ENCODE data around the gene ADCY9.
"Not testable (repeated sequence)": the region's sequence is repeated elsewhere in the genome, so short reads cannot be mapped to it uniquely, and the experiment has no call there.

The ADCY9 gene

DNA sequence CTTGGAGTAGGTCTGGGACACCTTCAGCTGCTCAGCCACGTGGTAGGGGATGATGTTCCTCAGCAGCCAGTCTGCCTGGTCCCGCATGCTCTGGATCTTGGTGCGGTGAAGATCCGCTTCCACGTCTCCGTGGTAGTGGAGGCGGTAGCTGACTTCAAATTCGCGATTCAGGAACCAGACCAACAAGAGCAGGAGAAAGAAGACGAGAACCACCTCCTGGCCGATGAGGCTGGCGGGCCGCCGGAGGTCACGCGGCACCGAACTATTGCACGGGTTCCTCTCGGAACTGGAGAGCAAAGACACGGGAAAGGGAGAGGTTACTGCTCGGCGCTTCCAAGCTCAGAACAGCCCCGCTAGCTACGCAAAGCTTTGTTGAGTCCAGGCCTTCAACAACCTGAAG, 149.6 kb downstream of the ADCY9 start:
- no peak for DNase-seq

DNA sequence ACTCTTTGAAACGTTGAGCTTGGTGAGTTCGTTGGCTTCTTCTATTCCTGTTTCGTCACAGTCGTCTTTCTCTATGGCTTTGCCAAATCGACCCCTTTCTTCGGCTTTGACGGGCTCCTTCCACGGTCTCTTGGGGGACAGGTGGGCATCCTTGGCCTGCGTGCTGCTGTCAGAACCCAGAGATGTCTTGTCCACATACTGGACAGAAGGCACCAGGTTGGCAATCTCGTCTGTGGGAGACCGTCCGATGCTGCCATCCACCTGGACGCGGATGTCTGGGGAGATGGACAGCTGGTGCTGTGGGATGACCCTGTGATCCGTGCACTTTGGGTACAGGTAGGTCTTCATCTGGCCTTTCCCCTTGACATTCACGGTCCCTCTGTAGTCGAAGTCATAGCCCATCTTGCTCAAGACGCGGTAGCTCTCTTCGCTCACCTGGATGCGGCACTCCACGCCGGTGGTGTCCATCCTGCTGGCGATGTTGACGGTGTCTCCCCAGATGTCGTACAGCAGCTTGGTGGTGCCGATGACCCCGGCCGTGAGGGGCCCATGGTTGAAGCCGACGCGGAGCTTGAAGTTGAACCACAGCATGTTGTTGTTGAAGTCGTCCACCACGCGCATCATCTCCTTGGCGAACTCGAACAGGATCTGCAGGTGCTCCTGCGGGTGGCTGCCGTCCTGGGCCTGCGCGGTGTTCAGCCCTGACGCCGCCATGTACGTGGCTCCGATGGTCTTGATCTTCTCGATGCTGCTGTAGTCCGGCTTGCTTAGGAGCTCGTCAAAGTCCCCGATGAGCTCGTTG, 150.3 kb downstream of the ADCY9 start:
- DNase-seq = no peak

DNA sequence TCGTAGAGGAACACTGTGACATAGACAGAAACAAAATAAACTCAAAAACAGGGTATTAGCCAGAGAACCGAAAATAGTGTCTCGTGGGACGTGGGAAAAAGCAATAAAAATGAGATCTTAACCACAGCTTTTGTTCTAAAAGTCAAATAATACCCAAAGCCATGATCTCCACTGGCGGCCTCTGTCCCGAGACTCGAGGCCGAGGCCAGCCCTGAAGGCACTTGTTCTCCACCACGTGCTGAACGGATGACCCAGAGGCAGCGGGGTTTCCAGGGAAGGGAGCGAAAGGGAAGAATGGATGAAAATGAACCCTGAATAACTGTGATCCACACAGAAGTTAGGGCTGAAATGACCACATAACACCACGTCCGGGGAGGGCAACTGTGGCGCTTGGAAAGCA, 150.9 kb downstream of the ADCY9 start:
- peak; percentile 10 for DNase-seq

DNA sequence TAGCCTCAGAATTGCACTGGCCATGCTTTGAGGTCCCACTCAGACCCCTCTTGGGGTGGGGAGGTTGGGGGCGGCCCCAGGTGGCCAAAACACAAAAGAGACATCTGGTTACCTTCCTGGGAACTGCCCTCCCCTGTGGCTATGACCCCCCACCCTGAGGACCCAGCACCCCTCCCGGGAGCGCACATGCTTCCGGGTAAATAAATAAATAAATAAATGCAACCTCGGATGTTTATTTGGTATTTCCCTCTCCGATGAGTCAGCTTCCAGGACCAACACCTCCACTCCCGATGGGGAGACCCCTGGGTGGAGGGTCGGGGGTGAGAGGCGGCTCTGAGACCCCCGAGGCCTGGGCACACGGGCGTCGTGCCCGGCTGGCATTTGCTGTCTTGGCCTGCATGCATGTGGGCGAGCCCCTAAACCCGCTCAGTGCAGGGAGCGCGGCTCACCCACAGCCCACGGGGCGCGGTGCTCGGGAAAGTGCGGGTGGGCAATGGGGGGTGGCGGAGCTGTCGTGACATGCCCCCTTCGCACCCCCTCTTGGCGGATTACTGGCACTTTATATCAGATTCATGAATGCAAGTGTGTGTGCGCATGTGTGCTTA, 151.5 kb downstream of the ADCY9 start:
- no peak for DNase-seq

DNA sequence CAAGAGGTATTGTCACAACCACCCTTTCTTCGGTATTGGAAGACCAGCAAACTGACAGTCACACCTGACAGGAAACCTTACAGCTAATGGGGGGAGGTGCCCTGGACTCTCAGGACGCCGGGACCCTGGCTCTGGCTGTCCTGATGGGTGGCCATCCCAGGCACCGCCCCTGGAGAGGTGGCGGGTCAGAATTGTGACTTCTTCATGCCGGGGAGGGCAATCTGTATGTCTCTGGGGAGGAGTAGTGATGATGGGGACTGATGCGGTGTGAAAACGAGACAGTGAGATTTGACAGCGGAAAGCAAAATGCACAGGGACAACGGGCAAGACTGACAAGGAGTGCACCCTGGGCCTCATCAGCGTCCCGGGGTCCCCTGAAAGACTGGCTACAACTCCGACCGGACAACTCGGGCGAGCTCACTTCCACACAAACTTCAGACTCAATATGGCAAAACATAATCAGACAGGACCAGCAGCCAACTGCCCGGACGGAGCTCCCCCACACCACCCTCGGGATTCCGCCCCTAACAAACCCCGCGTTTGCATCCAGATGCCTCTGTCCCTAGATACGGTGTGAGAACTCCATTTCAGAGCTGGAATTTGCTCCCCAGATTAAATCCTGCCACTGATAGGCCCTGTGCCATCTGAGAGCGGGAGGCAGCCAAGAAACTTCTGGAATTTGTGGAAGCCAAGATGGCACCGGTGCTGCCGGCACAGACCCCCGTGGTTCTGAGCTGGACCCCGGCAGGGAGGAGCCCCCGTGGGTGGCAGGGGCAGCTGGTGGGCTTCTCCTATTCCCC, 152.2 kb downstream of the ADCY9 start:
- no peak for DNase-seq

DNA sequence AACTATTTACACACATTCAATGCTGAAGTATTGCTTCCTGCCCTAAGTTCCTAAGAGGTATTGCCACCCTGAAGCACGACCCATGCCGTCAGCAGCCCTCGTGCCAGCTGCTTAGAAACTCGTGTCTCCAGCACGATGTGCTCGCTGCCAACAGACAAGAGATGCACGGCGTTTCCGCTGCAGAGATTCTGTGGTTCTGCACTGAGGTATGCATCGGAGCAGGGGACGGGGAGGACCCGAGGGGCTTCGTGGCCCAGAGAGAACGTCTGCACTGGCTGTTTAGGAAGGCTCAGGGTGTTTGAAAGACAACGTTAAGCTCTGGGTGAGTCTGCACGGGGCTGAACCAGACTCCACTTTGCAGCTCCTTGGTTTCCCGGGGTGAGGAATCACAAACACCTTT, 153.0 kb downstream of the ADCY9 start:
- no peak for DNase-seq

DNA sequence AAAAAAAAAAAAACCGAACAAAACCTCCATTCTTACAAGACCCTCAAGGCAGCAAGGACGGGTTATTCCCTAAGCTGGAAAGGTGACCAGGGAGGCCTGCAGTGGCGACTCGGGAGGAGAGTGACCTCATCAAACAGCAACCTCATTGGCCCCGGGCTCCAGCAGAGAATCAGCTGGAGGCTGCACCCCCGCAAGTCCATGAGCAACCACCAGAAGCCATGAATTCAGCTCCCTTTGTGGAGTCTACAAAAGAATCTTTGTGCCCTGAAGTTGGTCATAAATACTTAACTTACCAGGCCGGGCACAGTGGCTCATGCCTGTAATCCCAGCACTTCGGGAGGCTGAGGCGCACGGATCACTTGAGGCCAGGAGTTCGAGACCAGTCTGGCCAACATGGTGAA, 154.8 kb downstream of the ADCY9 start:
- DNase-seq = no peak

DNA sequence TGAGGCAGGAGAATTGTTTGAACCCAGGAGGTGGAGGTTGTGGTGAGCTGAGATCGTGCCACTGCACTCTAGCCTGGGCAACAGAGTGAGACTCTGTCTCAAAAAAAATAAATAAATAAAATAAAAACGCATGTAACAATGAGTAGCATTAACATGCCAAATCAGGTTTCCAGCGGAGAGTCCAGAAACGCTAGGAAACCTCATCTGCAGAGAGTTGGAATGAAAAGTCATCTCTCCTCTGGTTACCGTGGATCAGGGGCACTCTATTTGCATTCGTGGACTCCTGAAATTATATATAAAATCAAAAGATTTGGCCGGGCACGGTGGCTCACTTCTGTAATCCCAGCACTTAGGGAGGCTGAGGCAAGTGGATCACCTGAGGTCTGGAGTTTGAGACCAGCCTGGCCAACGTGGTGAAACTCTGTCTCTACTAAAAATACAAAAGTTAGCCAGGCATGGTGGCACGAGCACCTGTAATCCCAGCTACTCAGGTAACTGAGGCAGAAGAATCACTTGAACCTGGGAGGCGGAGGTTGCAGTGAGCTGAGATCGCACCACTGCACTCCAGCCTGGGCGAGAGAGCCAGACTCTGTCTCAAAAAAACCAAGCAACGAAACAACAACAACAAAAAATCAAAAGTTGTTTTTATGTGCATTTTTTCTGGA, 156.2 kb downstream of the ADCY9 start:
- DNase-seq = not testable (repeated sequence)

DNA sequence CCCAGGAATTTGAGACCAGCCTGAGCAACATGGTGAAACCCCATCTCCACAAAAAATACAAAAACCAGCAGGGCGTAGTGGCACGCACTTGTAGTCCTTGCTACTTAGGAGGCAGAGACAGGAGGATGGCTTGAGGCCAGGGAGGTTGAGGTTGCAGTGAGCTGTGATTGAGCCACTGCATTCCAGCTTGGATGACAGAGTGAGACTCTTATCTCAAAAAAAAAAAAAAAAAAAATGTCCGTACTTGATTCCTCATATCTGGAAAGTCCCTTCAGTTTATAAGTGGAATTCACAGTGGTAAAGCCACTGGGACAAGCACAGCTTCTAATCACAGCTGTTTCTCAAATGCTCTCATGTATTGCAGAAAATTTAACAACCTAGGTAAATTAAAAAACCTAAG, 157.1 kb downstream of the ADCY9 start:
- no peak for DNase-seq

DNA sequence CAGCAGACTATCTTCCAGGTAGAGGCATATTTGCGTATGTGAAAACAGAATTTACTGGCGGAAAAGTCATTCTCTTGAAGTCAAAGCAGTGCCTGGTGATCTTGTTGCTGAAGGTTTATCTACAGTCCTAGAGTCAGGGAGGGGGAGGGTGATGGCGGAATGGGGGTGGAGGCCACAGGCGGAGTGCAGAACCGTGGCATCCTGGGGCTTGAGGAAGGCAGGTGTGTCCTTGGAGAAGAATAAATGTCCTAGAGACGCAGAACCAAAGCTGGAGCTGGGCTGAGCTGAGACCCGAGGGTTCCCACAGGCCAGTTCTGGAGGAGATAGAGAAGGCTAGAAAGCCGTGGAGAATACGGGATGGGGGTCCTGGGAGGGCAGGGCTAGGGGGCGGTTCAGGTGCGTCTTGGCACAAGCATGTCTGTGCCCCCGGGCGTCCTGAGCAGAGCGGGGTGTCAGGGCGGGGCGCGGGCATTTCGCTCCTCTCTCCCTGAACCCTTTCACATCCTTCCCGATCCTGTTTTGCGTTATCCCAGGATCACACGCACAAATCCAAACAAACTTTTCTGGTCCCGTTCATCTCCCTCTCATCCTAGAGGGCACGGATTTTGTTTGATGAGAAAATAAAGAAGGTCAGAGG, 158.8 kb downstream of the ADCY9 start:
- DNase-seq = no peak

DNA sequence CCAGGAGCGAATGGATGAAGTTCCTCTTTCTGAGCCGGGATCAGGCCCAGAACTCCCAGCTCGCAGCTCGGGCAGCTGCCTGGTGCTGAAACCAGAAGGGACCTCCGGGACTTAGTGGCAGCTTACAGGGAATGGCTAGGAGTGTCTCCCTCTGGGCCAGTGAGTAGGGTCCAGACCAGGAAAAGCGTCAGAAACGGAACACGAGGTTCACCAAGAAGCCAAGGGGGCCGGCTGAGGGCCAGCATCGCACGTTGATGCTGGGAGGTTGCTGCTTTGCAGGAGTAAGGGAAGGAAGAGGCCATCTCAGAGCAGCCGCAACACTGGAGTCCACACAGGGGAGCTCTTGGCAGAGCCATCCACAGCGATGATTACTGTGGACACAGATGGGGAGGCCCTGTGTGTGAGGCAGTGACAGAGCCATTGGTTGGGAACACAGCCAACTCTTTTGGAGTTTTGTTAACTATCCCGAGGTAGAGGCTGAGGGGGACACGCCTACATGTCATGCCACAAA, 161.8 kb downstream of the ADCY9 start:
- peak; percentile 31 for DNase-seq

DNA sequence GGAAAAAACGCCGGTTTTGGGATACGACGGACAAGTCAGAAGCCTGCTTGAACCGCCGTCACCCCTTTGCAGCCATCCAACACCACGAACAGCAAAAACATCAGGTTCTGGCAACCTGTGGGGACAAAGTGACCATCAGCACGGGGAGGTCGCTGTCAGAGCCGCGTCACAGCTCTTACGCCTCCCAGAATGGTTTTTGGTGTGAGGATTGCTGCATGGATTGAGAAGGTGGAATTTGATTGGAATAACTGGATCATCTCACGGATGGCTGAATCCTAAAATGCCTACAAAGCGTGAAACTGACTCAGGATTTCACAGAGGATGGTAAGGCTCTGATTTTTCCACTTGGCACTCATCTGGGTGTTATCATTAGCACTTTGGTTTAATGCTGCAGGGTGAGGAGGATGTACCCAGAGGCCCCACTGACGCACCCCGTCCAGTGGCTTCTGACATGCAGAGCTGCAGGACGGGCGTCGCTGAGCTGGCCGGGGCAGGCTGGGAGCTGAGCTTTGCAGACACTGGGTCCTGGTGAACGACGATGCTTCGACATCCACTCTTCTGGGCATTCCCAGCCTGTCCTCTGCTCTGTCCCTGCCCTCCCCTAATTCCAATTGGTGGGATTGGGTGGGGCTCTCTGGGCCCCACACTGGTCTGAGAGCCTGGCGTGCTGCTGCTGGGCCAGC, 162.4 kb downstream of the ADCY9 start:
- DNase-seq = no peak

DNA sequence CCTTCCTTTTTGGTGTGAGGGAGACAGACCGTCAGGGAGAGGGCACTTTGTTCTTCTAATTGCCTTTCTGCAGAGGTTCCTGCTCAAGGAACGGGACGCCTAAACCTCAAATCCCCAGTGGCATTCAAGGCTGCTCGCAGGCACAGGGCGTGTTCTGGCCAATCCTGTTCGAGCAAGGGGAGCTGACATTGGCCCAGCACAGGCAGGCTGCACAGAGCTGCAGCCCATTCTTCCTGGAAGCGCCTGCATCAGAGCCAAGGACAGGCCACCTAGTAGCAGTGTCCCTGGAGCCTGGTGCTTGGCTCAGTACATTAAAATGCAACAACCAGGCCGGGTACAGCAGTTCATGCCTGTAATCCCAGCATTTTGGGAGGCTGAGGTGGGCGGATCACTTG, 163.5 kb downstream of the ADCY9 start:
- peak; percentile 55 for DNase-seq

DNA sequence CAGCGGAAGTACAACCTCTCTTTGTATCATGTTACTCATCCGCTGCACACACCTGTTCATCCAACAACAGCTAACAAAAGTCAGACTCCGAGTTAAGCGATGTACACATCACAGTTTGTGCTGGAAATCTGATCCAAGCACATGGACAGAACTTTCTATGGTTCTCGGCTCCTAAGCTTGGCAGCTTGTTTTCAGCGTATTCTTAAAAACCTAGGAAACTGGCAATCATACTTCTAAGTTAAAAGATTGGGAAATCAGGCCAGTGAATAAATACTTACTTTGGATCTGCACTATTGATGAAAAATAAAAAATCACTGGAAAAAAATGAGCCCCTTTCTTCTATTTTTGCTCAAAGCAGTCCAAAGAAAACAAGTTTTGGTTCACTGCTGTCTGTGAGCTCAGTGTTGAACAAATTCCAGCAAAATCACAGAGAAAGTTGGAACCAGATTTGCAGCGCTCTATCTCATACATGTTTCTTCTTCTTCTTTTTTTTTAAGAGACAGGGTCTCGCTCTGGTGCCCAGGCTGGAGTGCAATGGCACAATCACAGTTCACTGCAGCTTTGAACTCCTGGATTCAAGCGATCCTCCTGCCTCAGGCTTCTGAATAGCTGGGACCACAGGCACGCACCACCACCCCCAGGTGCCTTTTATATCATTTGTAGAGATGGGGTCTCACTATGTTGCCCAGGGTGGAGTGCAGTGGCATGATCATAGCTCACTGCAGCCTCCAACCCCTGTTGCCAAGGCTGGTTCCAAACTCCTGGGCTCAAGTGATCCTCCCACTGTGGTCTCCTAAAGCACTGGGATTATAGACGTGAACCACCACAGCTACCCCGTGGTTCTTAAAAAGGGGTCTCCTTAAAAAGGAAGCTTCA, 164.1 kb downstream of the ADCY9 start:
- DNase-seq = no peak

DNA sequence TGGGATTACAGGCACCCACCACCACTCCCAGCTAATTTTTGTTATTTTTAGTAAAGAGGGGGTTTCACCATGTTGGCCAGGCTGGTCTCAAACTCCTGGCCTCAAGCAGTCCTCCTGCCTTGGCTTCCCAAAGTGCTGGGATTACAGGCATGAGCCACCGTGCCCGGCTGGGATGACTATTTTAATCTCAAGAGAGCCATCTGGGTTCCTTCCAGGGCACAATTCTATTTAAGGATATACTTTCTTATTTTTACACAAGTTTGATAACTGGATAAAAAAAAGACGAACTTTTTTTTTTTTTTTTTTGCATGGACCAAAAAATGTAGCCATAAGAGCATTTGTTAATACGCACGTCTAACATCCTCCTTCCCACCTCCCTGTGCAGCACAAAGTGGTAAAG, 164.9 kb downstream of the ADCY9 start:
- not testable (repeated sequence) for DNase-seq

DNA sequence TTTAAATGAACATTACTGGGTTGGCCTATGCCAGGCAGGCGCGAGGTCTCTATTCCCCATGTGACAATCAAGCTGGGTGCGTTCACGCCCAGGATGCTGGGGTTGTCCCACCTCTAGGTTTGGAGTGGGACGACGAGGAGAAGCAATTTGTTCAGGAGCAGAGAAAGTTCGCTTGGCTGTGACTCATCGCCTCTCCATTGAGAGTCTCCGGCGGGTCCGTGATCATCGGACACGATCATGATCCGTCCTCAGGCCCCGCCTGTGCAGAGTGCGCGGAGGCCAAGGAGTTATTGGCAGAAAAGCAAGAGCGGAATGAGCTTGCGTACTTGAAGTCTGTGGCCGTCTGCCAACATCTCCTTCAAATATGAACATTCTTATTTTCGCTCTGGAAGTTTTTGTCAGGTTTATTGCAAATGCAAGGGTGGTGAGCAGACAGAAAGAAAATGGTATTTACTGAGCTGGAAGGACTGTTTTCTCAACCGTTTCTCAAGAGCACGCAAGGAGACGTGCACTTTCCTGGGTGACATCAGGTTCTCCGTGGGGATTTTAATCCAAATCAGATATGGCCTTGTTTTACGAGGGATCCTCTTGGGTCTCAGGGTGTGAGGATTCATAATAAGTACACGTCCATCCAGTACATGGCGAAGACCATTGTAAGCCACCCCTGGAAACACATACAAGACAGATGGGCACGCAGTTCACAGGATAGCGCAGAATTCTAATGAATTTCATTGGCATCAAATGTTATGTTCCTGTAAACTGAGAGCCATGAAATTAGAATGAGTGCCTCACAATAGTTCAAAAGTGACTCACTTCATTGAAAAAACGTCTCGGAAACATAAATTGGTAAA, 165.7 kb downstream of the ADCY9 start:
- DNase-seq = no peak

DNA sequence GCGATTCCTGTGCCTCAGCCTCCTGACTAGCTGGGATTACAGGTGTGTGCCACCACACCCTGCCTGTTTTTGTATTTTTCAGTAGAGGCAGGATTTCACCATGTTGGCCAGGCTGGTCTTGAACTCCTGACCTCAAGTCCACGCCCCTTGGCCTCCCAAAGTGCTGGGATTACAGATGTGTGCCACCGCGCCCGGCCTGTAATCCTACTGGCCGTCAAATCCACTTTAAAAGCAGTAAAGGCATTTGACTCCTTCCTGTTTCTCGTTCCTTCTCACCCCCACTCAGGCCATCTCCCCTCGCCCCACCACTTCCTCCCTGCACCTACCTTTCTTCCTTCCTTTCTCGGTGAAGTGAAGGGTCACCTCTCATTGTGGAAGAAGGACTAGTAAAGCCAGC, 166.3 kb downstream of the ADCY9 start:
- peak; percentile 58 for DNase-seq

DNA sequence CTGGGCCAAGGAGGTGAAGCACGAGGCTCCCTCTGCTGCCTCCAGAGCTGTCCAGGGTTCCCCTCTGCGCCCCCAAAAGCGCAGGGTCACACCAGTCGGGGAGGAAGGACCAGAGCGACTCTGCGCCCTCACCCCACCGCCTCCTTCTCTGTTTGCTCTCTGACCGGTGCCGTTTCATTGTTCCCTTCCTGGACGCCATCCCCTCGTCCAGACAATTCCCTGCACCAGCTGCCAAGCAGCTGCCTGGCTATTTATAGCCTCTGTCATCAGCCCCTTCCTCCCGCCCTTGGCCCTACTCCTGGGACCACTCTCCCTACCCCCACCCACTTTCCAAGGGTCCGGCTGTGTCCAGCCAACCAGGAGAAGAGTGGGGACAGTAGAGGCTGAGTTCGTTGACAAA, 167.0 kb downstream of the ADCY9 start:
- DNase-seq = no peak

DNA sequence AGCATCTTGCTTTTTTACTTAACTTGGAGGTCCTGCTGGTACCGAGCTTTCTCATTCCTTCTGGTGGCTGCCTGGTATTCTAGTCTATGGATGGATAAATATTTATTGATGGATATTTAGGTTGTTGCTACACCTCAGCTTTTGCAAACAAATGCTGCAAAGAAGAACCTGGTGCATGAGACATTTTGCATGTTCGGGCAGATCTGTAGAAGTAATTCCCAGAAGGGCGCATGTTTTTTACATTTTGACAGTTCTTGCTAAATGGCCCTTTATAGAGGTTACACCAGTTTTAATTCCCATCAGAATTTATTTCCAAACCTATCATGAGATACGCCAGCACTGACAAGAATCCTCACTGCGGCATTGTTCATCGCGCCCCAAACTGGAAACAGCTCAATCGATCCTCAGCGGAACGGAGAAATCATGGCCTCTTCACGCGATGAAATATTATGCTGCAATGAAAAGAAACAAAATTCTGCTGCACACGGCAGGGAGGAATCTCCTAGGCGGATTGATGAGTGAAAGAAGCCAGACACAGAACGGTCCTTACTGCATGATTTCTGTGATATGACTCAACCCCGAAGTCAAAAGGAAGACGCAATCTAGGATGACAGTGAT, 167.8 kb downstream of the ADCY9 start:
- DNase-seq = no peak
